HG02970 (cell line): ENCODE measurements around the gene MBD4.
"Not testable (repeated sequence)": the region's sequence is repeated elsewhere in the genome, so short reads cannot be mapped to it uniquely, and the experiment has no call there.

Experiments used
- ATAC-seq: cut with Tn5 transposase; IDR thresholded peaks from one replicate; pipeline ENCODE4 v1.9.1; 2021; ENCODE audit warnings: mild to moderate bottlenecking, moderate library complexity, moderate number of reproducible peaks; ENCODE audit not compliant: unreplicated experiment, low FRiP score

MBD4 gene

DNA sequence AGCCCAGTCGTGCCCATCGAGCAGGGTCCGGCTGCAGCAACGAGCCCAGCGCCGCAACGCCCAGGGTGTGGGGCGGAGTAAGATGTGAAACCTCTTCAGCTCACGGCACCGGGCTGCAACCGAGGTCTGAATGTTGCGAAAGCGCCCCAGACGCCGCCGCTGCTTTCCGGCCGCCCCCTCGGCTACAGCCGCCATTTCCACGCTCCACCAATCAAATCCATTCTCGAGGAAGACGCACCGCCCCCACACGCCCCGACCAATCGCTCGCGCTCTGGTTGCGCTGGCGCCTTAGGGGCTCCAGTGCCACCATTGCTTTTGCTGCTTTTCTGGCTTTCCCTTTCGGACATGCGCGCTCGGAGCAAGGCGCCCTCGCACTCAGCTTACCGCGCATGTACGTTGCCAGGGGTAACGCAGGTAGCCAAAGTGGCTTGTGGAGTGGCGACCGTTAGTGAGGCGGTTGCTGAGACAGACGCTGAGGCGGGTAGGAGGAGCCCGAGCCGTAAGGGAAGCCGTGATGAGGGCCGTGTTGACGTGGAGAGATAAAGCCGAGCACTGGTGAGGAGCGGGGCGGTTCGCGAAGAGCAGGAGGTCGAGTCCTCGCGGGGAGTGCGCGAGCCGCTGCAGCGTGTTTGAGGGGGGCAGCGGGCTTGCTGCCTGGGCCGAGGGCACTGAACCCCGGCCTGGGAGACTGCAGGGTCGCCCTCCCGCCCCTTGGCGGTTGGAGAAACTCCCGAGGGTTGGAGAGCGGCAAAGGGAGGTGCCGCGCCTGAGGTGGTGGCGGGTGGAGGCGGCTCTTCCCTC, at the start of gene MBD4, which contains the start of gene IFT122:
MBD4 (minus strand) TSS at position 132 of the 801 bp plus-strand sequence; CDS start at position 17, 115 bp downstream.
IFT122 (plus strand) TSS at position 408 of the 801 bp plus-strand sequence; CDS start at position 515, 107 bp downstream.
- peak; percentile 87 for ATAC-seq

DNA sequence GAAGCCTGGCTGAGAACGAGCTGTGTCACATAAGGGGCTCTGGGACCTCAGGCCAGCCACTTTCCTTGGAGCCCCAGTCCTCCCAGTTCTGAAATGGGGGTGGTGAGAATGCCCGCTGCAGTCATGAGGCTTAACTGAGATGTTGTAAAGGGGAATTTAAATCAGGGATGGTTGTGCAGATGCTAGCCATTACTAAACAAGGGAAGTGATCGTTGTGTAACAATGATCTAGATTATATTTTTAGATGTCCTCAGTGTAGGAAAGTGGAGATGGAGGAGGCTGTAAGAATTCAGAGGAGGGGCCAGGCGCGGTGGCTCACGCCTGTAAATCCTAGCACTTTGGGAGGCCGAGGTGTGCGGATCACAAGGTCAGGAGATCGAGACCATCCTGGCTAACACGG, 49.5 kb upstream of the MBD4 start:
- not testable (repeated sequence) for ATAC-seq

DNA sequence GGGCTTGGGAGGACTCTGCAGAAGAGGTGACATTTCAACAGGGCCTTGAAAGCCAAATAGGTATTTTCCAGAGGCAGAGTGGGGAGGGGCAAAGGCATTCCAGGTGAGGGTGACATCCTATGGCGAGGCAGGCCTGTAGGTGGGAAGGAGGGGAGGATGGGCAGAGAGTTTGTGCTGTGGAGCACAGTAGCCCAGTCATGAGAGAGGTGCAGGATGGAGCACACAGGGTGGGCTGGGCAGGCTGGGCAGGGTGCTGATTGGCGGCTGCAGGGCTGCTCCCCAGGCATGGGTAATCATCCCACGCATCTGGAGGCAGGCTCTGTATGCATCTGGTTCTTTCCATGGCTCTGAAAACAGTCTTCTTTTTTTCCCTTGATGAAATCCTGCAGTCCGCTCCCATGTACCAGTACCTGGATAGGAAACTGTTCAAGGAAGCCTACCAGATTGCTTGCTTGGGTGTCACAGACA, 48.2 kb upstream of the MBD4 start:
- not testable (repeated sequence) for ATAC-seq

DNA sequence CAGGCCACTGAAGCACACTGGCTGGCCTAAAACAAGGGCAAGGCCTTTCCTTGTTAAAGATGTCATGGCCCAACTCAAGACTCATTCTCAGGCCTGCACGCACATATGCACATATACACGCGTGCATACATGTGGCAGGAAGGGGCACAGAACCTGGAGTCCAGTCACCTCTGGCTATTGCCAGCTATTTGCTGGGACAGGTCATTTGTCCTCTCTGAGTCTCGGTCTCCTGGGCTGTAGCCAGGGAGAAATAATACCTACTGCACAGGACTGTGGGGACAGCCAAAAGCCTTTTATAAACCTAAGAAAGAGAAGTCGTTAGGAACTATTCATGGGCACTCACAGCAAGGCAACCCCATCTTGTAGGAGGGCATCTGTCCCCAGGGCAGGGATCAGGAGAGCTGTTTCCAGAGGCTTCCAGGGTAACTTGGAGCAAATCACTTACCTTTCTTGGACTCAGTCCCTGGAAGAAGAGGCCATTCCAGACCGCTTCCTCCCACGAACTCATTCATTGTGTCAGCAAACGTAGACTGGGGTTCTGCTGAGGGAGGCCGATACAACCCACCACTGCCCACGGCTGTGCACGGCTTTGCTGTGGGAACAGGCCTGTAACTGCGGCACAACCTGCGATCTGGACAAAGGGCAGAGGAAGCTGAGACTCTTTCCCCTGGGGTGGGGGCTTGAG, 47.6 kb upstream of the MBD4 start:
- ATAC-seq: no peak

DNA sequence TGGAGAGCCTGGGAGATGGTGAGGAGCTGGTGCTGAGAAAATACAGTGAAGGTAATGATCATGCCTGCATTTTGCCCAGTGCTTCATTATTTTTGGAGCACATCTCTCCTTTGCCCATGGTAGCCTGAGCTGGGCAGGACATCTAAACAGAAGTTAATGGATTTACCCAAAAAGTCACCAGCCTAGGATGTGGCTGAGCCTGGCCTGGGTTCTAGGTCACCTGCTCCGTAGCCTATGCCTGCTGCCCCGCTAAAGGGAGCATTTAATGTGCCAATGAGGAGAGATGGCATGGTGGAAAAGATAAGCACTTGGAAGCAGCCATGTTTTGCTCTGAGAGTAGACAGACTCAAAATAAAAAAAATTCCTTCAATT, 46.9 kb upstream of the MBD4 start:
- ATAC-seq: no peak

DNA sequence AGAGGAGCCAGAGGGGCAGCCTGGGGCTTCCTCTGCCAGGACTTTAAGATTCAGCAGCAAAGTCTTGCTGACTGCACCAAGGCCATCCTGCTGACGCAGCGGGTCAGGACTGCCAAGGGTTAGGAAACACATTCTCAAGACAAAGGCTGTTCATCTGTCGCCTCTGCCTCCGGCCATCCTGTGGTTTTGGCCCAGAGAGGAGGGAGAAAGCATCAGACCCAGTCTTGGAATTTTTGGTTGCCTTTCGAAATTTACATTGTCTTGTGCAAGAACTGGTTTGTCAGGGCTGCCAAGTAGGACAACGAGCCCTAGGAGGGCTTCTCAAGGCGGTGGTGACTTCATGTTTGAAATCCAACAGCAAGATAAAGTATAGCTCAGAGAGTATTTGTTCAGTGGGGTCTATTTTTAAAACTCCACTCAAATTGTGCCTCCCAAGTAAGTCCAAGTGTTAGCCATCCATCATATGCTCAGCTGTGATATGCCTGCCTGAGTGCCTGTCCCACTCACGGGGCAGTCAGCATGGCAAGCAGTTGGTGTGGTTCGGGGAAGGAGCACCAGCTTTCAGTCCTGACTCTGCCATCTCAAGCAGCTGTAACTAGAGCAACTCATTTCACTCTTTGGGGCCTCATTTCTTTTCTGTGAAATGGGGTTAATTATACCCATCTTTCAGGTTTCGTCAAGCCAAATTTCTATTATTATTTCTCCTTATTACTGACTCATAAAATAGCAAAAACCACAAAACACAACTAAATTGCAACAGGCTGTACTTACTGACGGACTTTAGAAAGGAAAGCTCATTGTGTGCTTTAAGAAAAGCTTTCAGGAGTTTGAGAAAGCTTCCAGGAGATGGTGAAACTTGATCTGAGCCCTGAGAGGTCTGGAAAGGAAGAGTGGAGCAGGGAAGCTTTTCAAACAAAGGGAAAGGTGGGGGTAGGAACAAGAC, 46.2 kb upstream of the MBD4 start:
- ATAC-seq: no peak

DNA sequence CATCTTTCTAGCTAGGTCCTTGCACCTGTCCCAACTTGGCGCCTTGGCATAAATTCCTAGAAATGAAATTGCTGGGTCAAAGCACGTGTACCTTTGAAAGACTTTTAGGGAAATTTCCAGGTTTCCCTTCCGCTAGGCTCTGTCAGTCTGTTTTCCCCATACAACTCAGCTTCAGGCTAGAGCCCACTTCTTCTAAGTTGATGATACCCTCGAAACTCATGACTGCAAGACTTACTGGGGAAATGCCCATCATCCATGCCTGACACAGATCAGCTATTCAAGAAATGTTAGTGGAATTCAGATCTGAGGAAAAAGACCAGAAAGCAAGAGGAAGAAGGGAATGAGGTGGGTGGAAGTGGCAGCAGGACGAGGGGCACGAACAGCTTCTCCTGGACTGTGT, 45.4 kb upstream of the MBD4 start:
- not testable (repeated sequence) for ATAC-seq

DNA sequence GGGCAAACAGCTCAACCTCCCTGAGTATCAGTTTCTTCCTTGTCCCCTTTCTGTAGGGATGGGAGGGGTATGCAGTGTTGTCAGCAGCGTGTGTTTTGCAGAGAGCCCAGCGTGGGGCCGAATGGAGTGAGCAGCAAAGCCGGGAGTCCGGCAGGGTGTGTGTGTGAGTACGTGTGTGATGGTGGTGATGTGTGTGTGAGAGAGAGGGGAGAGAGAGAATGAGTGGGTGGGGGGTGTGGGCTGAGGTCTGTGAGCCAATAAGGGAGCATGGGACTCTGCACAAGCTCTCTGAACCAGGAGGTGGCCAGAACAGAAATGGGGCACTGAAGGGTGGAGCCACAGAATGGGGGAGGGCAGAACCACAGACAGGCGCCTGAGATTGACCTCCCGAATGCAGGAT, 44.1 kb upstream of the MBD4 start:
- ATAC-seq: no peak

DNA sequence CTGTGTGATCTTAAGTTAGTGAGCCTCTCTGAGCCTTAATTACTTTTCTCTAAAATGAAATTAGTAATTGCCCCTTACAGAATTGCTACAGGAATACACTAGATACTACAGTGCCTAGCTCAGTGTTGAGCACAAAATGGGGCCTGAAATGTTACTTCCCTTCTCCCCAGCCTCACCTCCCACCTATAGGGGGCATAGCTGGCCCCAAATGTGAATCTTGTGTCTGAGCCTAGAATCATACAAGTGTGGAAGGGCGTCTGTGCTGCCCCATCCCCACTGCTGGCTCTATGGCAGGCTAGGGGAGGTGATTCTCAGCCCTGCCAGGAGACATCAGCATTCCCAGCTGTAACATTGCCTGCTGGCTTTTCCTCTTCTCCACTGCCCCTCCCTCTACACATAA, 43.0 kb upstream of the MBD4 start:
- no peak for ATAC-seq

DNA sequence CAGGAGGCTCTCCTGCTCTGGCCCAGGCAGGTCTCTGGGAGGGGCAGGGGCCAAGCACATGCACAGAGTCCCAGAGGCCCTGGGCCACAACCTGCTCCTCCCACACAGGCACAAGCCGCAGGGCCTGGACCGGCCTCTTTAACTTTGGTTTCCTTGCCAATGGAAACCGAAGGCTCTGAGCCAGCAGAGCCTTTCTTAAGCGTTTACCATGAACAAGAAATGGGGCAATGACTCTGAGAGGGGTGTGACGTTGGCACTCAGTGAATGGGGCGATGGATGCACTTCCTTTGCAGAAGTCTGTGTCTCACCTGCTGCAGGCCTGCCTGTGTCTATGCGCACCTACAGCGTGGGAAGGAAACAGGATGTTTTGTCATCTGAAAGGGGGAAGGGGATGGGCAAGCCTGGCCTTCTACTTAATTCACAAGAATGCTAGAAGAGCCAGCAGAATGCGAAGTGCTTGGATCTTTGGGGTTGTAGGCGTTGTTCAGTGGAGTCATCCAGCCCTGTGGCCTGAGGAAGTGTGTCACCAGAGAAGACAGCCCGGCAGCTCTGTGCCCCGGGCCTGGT, 42.1 kb upstream of the MBD4 start:
- no peak for ATAC-seq

DNA sequence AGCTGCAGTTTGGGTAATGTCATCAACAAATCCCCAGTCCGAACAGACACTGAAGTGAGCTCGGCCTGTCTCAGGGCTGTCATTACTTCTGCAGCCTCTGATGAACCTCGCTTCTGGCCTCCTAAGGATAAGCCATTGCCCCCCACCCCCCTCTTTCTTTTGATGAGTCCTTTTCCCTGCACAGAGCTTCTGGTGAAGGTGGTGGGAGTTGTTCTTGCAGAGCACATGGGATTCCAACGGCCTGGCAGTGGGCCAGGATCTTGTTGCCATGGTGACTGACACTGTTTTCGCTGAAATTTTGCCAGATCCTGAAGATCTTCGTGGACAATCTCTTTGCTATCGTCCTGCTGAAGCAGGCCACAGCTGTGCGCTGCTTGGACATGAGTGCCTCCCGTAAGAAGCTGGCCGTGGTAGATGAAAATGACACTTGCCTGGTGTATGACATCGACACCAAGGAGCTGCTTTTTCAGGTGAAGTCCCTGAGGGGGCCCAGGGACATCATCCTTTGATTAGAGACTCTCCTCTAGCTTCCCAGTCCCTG, 41.5 kb upstream of the MBD4 start:
- ATAC-seq: not testable (repeated sequence)

DNA sequence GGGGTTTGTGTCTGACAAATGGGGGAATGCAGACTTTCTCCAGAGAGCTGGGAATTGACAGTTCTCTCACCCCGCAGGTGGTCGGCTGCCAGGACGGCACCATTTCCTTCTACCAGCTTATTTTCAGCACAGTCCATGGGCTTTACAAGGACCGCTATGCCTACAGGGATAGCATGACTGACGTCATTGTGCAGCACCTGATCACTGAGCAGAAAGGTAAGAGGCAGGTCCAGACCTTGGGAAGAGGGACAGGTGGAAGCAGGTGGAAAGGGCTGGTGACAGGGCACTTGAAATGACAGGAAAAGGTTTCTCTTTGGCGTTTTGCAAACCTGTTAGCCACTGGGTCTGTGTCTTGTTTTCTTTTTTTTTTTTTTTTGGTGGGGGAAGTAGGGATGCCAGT, 36.8 kb upstream of the MBD4 start:
- ATAC-seq: no peak

DNA sequence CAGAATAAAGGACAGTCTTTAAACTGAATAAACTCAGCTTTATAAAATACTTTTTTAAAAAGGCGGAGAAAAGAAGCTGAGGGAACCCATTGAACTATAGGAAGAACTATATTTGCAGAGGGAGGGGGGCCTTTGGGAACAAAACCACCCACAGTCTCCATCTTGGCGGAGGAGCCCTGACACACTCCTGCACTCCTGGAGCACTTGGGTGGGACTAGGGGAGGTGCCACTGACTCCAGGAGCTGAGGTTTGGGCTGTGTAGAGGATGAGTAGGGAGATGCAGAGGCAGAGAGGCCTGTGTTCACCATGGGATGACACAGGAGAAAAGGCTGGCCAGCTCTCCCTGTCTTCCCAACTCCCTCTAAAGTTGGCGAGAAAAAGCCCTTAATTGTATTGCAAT, 36.1 kb upstream of the MBD4 start:
- no peak for ATAC-seq

DNA sequence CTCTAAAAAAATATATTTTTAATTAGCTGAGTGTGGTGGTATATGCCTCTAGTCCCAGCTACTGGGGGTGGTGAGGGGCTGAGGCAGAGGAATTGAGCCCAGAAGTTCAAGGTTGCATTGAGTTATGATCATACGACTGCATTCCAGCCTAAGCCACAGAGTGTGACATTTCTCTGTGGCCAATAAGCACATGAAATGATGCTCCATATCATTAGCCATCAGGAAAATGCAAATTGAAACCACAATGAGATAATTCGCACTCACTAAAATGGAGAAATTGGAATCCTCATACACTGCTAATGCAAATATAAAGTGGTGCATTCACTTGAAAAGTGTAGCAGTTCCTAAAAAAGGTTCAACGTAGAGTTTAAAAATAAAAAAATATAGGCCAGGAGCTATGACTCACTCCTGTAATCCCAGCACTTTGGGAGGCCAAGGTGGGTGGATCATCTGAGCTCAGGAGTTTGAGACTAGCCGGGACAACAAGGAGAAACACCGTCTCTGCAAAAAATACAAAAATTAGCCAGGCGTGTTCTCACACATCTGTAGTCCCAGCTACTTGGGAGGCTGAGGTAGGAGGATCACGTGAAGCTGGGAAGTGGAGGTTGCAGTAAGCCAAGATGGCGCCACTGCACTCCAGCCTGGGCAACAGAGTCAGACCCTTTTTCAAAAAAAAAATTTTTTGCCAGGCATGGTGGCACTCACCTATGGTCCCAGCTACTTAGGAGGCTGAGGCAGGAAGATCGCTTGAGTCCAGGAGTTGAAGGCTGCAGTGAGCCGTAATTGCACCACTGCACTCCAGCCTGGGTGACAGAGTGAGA, 35.4 kb upstream of the MBD4 start:
- ATAC-seq: no peak

DNA sequence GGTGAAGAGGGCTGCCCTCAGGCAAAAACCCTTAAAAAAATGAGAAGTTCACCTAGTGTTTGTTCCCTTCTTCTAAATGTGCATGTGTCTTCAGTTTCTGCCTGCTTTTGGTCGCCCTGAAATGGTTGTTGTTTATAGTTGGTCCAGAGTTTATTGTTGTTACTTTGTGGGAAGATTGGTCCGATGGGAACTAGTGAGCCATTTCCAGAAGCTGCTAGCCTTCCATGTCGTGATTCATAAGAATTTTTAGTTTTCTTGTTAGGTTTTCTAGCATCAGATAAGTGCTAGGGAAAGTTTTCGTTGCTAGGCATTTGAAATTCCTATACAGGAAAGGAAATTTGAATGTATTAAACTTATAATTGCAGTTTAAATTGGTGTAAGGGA, 34.0 kb upstream of the MBD4 start:
- no peak for ATAC-seq

DNA sequence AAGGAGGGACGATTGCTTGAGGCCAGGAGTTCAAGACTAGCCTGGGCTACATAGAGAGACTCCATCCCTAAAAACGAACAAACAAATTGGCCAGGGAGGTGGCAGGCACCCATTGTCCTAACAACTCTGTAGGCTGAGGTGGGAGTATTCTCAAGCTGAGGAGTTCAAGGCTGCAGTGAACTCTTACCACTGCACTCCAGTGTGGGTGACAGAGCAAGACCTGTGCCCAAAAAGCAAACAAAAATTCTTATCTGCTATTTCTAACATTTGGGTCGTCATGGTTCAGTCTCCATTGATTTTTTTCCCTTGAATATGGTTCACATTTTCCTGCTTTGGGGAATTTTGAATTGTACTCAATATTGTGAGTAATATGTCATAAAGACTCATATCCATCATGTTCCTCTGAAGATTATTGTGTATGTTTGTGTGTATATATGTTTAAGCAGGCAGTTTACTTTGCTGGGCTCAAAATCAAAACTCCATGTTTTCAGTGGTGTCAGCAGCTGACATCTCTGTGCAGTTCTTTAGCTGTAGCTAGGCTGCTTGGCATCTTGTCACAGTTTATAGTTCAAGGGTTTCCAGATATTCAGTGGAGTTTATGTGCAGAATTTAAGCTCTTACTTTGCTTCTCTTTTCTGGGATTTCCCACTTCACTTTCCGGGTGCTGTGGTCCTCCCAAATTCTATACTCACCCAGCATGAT, 33.5 kb upstream of the MBD4 start:
- ATAC-seq: no peak

DNA sequence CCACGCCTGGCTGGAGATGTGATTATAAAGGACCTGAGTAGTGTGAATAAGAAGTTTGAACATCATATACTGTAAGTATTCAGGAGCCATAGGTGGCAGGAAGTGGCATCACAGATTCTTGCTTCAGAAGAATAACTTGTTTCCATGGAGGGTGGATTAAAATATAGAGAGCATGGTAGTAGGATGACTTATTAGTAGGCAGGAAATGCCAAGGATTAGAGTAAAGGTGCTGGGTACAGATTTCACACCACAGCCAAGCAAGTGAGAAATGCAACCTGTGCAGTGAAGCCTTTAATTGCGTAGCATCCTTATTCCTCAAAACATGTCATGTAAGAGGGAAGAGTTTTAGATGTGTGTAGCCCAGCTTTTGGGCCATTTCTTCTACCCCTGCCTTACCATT, 31.1 kb upstream of the MBD4 start:
- no peak for ATAC-seq

DNA sequence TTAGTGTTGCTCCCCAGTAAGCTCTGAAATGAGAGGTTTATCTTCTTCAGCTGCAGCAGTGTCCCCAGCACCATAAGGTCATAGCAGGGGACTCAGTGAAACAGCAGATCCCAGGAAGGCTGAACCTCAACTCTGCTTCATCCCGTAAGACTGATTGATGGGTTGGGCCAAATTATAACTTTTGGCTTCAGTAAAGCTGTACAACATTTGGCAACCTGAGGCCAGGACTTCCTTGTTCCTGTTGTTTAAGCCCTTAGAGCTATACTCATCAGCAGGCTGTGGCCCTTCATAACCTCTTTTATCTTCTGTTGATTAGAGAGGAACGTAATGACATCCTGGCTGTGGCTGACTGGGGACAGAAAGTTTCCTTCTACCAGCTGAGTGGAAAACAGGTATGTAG, 29.3 kb upstream of the MBD4 start:
- ATAC-seq: no peak

DNA sequence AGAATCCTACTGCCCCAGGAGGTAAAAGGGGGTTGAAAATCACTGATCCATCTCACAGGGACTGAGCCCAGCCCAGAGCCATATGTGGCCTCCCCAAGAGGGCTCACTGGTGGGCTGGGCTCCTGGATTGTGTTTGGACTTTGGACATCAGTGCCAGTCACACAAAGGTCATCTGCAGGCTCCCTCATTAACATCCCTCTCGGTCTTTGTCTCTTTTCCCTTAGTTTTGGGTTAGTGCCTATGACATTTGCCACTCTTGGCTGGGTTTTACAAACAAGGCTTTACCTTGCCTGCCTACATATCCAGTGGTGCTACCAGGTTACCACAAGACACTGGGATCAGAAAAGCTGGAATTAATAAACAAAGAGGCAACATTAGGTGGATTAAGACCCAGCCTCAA, 28.2 kb upstream of the MBD4 start:
- ATAC-seq: no peak
